ENCODE data around the gene ATP12A. TPM values are rescaled to one million over a fixed set of nuclear protein-coding genes. Genes with fewer than 3 reads are reported as not detected.

Gene ATP12A
- polyA plus RNA-seq, 3 donors, result not detected

DNA sequence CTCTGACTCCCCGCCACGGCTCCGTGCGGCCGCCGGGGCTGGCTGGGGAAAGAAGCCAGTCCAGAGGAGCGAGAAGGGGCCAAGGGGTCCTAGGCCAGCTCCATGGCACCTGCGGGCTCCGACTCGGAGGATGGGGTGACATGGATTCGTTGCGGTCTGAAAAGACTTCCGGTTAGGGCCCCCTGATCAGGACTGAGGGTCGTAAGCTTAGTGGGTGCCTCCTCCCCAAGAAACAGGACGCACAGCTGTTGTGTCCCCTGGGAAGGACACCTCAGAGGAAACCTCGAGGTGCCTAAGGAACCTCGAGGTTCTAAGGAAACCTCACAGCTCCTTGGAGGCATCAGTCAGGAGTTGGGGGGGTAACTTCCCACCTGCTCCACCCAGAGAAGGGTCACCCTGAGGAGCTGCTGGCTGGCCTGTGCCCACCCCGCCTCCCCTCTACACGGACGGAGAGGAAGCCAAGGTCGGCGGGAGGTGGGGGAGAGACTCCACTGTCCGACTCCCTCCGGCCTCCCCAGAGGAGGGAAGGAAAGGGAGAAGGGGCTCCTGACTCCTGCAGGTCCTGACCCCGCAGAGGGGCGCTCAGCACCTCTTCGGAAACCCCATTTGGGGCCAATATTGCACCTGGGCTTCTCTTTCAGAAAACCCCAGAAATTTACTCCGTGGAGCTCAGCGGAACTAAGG lies 855 bp downstream of the ATP12A start:
- no peak overlapping the region for H3K9ac ChIP-seq (ENCODE audit: insufficient read depth, low read length, poor library complexity, severe bottlenecking)
- H3K4me2 ChIP-seq (replicated peaks; ENCODE audit: extremely low read depth, low read length, poor library complexity, severe bottlenecking), result peak overlapping the region; percentile 56
- H4K20me1 ChIP-seq (ENCODE audit: insufficient read depth, low read length), result no peaks in the 10 kb centered on the region
- H3K9me3 ChIP-seq (replicated peaks in 1 of 2; ENCODE audit: control insufficient read depth in 1 of 2, insufficient read depth in 1 of 2, low read length in 2 of 2), result peaks cover 0 to 5% of the 10 kb centered on the region in 2 donors
- H3K27ac Mint-ChIP-seq, result no peak overlapping the region
- no peaks in the 10 kb centered on the region for H3K36me3 ChIP-seq (replicated peaks in 1 of 2; ENCODE audit: control insufficient read depth in 1 of 2, insufficient read depth in 2 of 2, low read length in 2 of 2)
- H3K4me1 ChIP-seq (ENCODE audit: control insufficient read depth in 1 of 2, insufficient read depth in 2 of 2, low read length in 2 of 2), result peaks cover 0 to 8% of the 10 kb centered on the region in 2 donors
- H2AFZ ChIP-seq (ENCODE audit: insufficient read depth, low read depth, low read length, poor library complexity, severe bottlenecking), result no peak overlapping the region
- no peaks in the 10 kb centered on the region for H3K79me2 ChIP-seq (ENCODE audit: insufficient read depth, low read length)
- TF ChIP-seq, protein P1, sequence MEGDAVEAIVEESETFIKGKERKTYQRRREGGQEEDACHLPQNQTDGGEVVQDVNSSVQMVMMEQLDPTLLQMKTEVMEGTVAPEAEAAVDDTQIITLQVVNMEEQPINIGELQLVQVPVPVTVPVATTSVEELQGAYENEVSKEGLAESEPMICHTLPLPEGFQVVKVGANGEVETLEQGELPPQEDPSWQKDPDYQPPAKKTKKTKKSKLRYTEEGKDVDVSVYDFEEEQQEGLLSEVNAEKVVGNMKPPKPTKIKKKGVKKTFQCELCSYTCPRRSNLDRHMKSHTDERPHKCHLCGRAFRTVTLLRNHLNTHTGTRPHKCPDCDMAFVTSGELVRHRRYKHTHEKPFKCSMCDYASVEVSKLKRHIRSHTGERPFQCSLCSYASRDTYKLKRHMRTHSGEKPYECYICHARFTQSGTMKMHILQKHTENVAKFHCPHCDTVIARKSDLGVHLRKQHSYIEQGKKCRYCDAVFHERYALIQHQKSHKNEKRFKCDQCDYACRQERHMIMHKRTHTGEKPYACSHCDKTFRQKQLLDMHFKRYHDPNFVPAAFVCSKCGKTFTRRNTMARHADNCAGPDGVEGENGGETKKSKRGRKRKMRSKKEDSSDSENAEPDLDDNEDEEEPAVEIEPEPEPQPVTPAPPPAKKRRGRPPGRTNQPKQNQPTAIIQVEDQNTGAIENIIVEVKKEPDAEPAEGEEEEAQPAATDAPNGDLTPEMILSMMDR (IDR thresholded peaks at IDR 0.05), result no peak
- H3K4me1 Mint-ChIP-seq, result peaks cover 7% of the 10 kb centered on the region
- WGBS (ENCODE audit: insufficient coverage), result 29% methylated on average over 21 of the region's 29 CpGs
- H3K4me3 ChIP-seq (replicated peaks in 1 of 3; ENCODE audit: low read depth in 2 of 3, low read length in 3 of 3), result no peak overlapping the region
- no peaks in the 10 kb centered on the region for H3K36me3 Mint-ChIP-seq
- H3K4me3 Mint-ChIP-seq, result peak overlapping the region in 1 of 2 donors; percentile 70
- no peak overlapping the region for H3K27ac ChIP-seq (ENCODE audit: low read depth in 1 of 2, low read length in 2 of 2)
- no peak for DNase-seq
- H3K9me3 Mint-ChIP-seq, result peaks cover 0 to 7% (median 0%) of the 10 kb centered on the region in 7 donors
- peaks cover 25 to 40% of the 10 kb centered on the region in 2 donors for H3K27me3 ChIP-seq (ENCODE audit: control insufficient read depth in 2 of 2, insufficient read depth in 2 of 2, low read length in 2 of 2)
- H3K27me3 Mint-ChIP-seq (ENCODE audit: low read depth in 3 of 3), result peaks cover 38 to 60% (median 42%) of the 10 kb centered on the region in 3 donors
- intact Hi-C loops (cut with micrococcal nuclease), result loop anchor here in 1 of 2 donors (10.0 kb wide), 1 partner anchor 294 kb away; no protein-coding TSS in a partner anchor

- Mint-ChIP-seq H3K27ac (peak overlapping the region in 1 of 7 donors; percentile 9), H3K9me3 (peaks cover 0 to 7% (median 0%) of the 10 kb centered on the region in 7 donors), H3K4me3 (no peak overlapping the region), H3K4me1 (peaks cover 6% of the 10 kb centered on the region), H3K27me3 (ENCODE audit: low read depth in 3 of 3) (peaks cover 38 to 60% (median 41%) of the 10 kb centered on the region in 3 donors), H3K36me3 (no peaks in the 10 kb centered on the region)
- no peaks in the 10 kb centered on the region for H3K79me2 ChIP-seq (ENCODE audit: insufficient read depth, low read length)
- H3K4me1 ChIP-seq (ENCODE audit: control insufficient read depth in 1 of 2, insufficient read depth in 2 of 2, low read length in 2 of 2), result peaks cover 0 to 8% of the 10 kb centered on the region in 2 donors
- H3K27ac ChIP-seq (ENCODE audit: low read depth in 1 of 2, low read length in 2 of 2), result no peak overlapping the region
- TF ChIP-seq, protein P1 (IDR thresholded peaks at IDR 0.05), result no peak
- H3K9ac ChIP-seq (ENCODE audit: insufficient read depth, low read length, poor library complexity, severe bottlenecking), result no peak overlapping the region
- H3K36me3 ChIP-seq (replicated peaks in 1 of 2; ENCODE audit: control insufficient read depth in 1 of 2, insufficient read depth in 2 of 2, low read length in 2 of 2), result no peaks in the 10 kb centered on the region
- peaks cover 0 to 5% of the 10 kb centered on the region in 2 donors for H3K9me3 ChIP-seq (replicated peaks in 1 of 2; ENCODE audit: control insufficient read depth in 1 of 2, insufficient read depth in 1 of 2, low read length in 2 of 2)
- H3K4me3 ChIP-seq (replicated peaks in 1 of 3; ENCODE audit: low read depth in 2 of 3, low read length in 3 of 3), result no peak overlapping the region
- H3K27me3 ChIP-seq (ENCODE audit: control insufficient read depth in 2 of 2, insufficient read depth in 2 of 2, low read length in 2 of 2), result peaks cover 25 to 40% of the 10 kb centered on the region in 2 donors
- no peak overlapping the region for H2AFZ ChIP-seq (ENCODE audit: insufficient read depth, low read depth, low read length, poor library complexity, severe bottlenecking)
- no peaks in the 10 kb centered on the region for H4K20me1 ChIP-seq (ENCODE audit: insufficient read depth, low read length)
- intact Hi-C loops (cut with micrococcal nuclease), result loop anchor here in 1 of 2 donors (10.0 kb wide), 1 partner anchor 293 kb away; no protein-coding TSS in a partner anchor
- DNase-seq, result no peak
- H3K4me2 ChIP-seq (replicated peaks; ENCODE audit: extremely low read depth, low read length, poor library complexity, severe bottlenecking), result no peak overlapping the region
- WGBS (ENCODE audit: insufficient coverage), result 100% methylated on average over 1 of the region's 1 CpG
Measured at GRCh38 chr13:24681930-24682329, 1.7 kb downstream of the ATP12A start.

Measured in CD14-positive monocyte (primary cell).